ENCODE data around the gene MYH10. TPM values are rescaled to one million over a fixed set of nuclear protein-coding genes. Genes with fewer than 3 reads are reported as not detected.

The MYH10 gene
- total and polyA plus RNA-seq, 9 of the 15 experiments (the other 6 are each of a cell fraction or from before 2014, with no cell fraction given) = 16.3 to 95.3 (median 39.7) TPM

DNA sequence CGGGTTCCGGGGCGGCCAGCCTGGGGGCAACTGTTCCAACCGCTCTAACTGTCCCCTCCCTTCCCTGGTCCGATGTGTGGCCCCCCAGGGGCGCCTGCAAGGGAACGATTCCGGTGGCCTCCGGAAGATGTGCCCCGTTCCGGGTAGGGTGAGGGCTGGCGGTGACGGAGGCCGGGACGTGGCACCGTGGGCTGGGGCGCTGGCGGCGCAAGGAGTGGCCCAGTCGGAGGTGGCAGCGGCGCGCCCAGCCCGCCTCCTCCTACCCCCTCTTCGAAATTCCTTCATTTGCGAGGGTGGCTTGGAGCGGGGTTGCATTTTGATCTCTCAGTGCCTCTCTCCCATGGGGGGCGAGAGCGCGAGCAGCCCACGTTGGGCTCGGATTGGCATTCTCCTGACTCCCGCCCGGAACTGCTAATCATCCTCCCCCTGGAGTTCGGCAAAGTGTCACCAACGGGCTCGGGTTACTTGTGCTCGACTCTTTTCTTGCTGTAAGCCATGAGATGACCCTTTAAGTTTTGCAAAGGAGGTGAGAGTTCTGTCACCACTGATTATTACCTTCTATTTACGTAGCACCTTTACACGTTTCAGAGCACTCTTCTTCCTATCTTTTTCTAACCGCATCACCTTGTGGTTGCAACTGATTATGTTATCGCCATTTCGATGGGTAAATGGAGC, 194.2 kb downstream of the MYH10 start (continued):
- TF ChIP-seq CBX5 (IDR thresholded peaks at IDR 0.05; ENCODE audit: borderline replicate concordance, low read depth) = no peak
- TF ChIP-seq, protein P1, sequence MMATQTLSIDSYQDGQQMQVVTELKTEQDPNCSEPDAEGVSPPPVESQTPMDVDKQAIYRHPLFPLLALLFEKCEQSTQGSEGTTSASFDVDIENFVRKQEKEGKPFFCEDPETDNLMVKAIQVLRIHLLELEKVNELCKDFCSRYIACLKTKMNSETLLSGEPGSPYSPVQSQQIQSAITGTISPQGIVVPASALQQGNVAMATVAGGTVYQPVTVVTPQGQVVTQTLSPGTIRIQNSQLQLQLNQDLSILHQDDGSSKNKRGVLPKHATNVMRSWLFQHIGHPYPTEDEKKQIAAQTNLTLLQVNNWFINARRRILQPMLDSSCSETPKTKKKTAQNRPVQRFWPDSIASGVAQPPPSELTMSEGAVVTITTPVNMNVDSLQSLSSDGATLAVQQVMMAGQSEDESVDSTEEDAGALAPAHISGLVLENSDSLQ (IDR thresholded peaks at IDR 0.05) = no peak
- TF ChIP-seq, protein P2, sequence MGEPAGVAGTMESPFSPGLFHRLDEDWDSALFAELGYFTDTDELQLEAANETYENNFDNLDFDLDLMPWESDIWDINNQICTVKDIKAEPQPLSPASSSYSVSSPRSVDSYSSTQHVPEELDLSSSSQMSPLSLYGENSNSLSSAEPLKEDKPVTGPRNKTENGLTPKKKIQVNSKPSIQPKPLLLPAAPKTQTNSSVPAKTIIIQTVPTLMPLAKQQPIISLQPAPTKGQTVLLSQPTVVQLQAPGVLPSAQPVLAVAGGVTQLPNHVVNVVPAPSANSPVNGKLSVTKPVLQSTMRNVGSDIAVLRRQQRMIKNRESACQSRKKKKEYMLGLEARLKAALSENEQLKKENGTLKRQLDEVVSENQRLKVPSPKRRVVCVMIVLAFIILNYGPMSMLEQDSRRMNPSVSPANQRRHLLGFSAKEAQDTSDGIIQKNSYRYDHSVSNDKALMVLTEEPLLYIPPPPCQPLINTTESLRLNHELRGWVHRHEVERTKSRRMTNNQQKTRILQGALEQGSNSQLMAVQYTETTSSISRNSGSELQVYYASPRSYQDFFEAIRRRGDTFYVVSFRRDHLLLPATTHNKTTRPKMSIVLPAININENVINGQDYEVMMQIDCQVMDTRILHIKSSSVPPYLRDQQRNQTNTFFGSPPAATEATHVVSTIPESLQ (CRISPR knock-in tag; IDR thresholded peaks at IDR 0.05) = no peak
- TF ChIP-seq MTA3 (IDR thresholded peaks at IDR 0.05; ENCODE audit: borderline replicate concordance) = peak; percentile 66; the same call in 1 of the 2 replicates
- no peak for TF ChIP-seq ARHGAP35 (IDR thresholded peaks at IDR 0.05; ENCODE audit: partially characterized antibody)
- TF ChIP-seq GATAD2A (IDR thresholded peaks at IDR 0.05) = no peak
- TF ChIP-seq, protein P3, sequence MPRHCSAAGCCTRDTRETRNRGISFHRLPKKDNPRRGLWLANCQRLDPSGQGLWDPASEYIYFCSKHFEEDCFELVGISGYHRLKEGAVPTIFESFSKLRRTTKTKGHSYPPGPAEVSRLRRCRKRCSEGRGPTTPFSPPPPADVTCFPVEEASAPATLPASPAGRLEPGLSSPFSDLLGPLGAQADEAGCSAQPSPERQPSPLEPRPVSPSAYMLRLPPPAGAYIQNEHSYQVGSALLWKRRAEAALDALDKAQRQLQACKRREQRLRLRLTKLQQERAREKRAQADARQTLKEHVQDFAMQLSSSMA (CRISPR knock-in tag; IDR thresholded peaks at IDR 0.05) = no peak
- no peak for TF ChIP-seq ZBTB17 (CRISPR knock-in tag; IDR thresholded peaks at IDR 0.05)
- no peak for TF ChIP-seq ZNF586 (CRISPR knock-in tag; conservative IDR thresholded peaks at IDR 0.05)
- TF ChIP-seq ZNF76 (CRISPR knock-in tag; IDR thresholded peaks at IDR 0.05; ENCODE audit: borderline replicate concordance) = no peak
- TF ChIP-seq DACH1 (IDR thresholded peaks at IDR 0.05; ENCODE audit: partially characterized antibody) = no peak
- TF ChIP-seq SMAD1 (IDR thresholded peaks at IDR 0.05; ENCODE audit: low read depth, low read length, partially characterized antibody) = no peak
- no peak for TF ChIP-seq EWSR1 (IDR thresholded peaks at IDR 0.05; ENCODE audit: borderline replicate concordance, low read depth, partially characterized antibody)
- TF ChIP-seq, protein P4, sequence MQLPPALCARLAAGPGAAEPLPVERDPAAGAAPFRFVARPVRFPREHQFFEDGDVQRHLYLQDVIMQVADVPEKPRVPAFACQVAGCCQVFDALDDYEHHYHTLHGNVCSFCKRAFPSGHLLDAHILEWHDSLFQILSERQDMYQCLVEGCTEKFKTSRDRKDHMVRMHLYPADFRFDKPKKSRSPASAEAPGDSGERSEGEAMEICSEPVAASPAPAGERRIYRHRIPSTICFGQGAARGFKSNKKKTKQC (CRISPR knock-in tag; IDR thresholded peaks at IDR 0.05) = peak; percentile 70; the same call in 1 of the 2 replicates
- TF ChIP-seq ZNF232 (CRISPR knock-in tag; IDR thresholded peaks at IDR 0.05) = no peak
- TF ChIP-seq ZNF830 (CRISPR knock-in tag; IDR thresholded peaks at IDR 0.05) = no peak
- no peak for TF ChIP-seq MXI1 (IDR thresholded peaks at IDR 0.05; ENCODE audit: low read depth, low read length)
- TF ChIP-seq ZNF408 (CRISPR knock-in tag; IDR thresholded peaks at IDR 0.05; ENCODE audit: low read depth) = no peak
- TF ChIP-seq MCM3 (IDR thresholded peaks at IDR 0.05) = no peak
- TF ChIP-seq IFI16 (CRISPR knock-in tag; IDR thresholded peaks at IDR 0.05) = no peak
- TF ChIP-seq, protein P5, sequence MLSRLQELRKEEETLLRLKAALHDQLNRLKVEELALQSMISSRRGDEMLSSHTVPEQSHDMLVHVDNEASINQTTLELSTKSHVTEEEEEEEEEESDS (CRISPR knock-in tag; IDR thresholded peaks at IDR 0.05) = no peak
- no peak for TF ChIP-seq MCM5 (IDR thresholded peaks at IDR 0.05; ENCODE audit: low read depth)
- no peak for TF ChIP-seq POLR2AphosphoS2 (IDR thresholded peaks at IDR 0.05; ENCODE audit: low read length)
- TF ChIP-seq EP300 (IDR thresholded peaks at IDR 0.05; ENCODE audit: low read length) = 0 out of 2 replicates have a peak, but pooled peaks have one; percentile 36
- no peak for TF ChIP-seq KHSRP (IDR thresholded peaks at IDR 0.05)
- 0 out of 4 replicates have a peak, but pooled peaks of 1 of the 2 experiments have one; percentile 39 for TF ChIP-seq HDAC1 (IDR thresholded peaks at IDR 0.05)
- TF ChIP-seq NFATC3 (IDR thresholded peaks at IDR 0.05) = no peak

Data from K562 (cell line).